K562 (cell line): ENCODE data around the gene FRG1. TPM values are rescaled to one million over a fixed set of nuclear protein-coding genes. Genes with fewer than 3 reads are reported as not detected.

ENCODE experiments used
- CBFB ChIP-seq: sonication (generic); formaldehyde crosslinking; IDR thresholded peaks from 2 replicates; pipeline ENCODE4 v1.4.0; 2020; ENCODE audit warnings: mild to moderate bottlenecking, missing genetic modification reagents
- CBX3 ChIP-seq, 2 experiments: IDR thresholded peaks; 1 replicate in 1 of 2; 2 replicates in 1 of 2; pipeline ENCODE4 v1.6.1; 2012; ENCODE audit warnings: inconsistent platforms in 2 of 2, low read length in 2 of 2, borderline replicate concordance in 1 of 2, control low read depth in 1 of 2
- ETV5 ChIP-seq: sonication (generic); formaldehyde crosslinking; IDR thresholded peaks from 2 replicates; pipeline ENCODE4 v1.4.0; 2020; ENCODE audit warnings: low read depth, mild to moderate bottlenecking, missing genetic modification reagents
- FOXK2 ChIP-seq, 2 experiments: fragments of 450-650 bp; IDR thresholded peaks in 1 of 2; conservative IDR thresholded peaks in 1 of 2; 2 replicates each; pipeline ENCODE4 v1.6.1; 2016; ENCODE audit warnings: low read depth in 2 of 2, mild to moderate bottlenecking in 1 of 2
- HMG20B ChIP-seq: fragments of 250-450 bp; sonication (Bioruptor Pico); IDR thresholded peaks from 2 replicates; pipeline ENCODE4 v1.5.0; 2021; ENCODE audit warnings: mild to moderate bottlenecking
- HNRNPK ChIP-seq: fragments of 200-400 bp; formaldehyde crosslinking; IDR thresholded peaks from one replicate; pipeline ENCODE4 v1.6.1; 2018; ENCODE audit warnings: mild to moderate bottlenecking, low read depth, low read length; ENCODE audit not compliant: poor library complexity, severe bottlenecking
- MCM5 ChIP-seq: fragments of 450-650 bp; IDR thresholded peaks from 2 replicates; pipeline ENCODE4 v1.6.1; 2016; ENCODE audit warnings: low read depth
- MCM7 ChIP-seq, 2 experiments: fragments of 450-650 bp; IDR thresholded peaks; 2 replicates each; pipeline ENCODE4 v1.6.1; 2016 to 2018
- NCOA1 ChIP-seq: fragments of 450-650 bp; IDR thresholded peaks from 2 replicates; pipeline ENCODE4 v1.6.1; 2016; ENCODE audit warnings: low read depth
- NFATC3 ChIP-seq: fragments of 450-650 bp; IDR thresholded peaks from 2 replicates; pipeline ENCODE4 v1.6.1; 2017; ENCODE audit warnings: mild to moderate bottlenecking
- PATZ1 ChIP-seq: fragments of 250-450 bp; sonication (Bioruptor Pico); IDR thresholded peaks from 2 replicates; pipeline ENCODE4 v1.5.0; 2020; ENCODE audit warnings: mild to moderate bottlenecking, borderline replicate concordance
- POLR2G ChIP-seq: fragments of 200-400 bp; formaldehyde crosslinking; IDR thresholded peaks from 2 replicates; pipeline ENCODE4 v1.6.1; 2017; ENCODE audit warnings: low read depth, mild to moderate bottlenecking, antibody characterized with exemption, low read length, moderate library complexity
- RCOR1 ChIP-seq, 2 experiments: IDR thresholded peaks; 2 replicates each; pipeline ENCODE4 v1.6.1; 2012; ENCODE audit warnings: low read depth in 2 of 2, low read length in 2 of 2, borderline replicate concordance in 1 of 2, improper control_type of control experiment in 1 of 2
- RUNX1 ChIP-seq: sonication (generic); IDR thresholded peaks from 2 replicates; pipeline ENCODE4 v1.6.1; 2016; ENCODE audit warnings: antibody characterized with exemption, low read depth
- STAT5A ChIP-seq: IDR thresholded peaks from 2 replicates; pipeline ENCODE4 v1.6.1; 2012; ENCODE audit warnings: low read length, inconsistent platforms, borderline replicate concordance
- THRA ChIP-seq: fragments of 450-650 bp; IDR thresholded peaks from 2 replicates; pipeline ENCODE4 v1.6.1; 2017; ENCODE audit warnings: mild to moderate bottlenecking, moderate library complexity
- ZBTB17 ChIP-seq: fragments of 450-650 bp; formaldehyde crosslinking; IDR thresholded peaks from 2 replicates; pipeline ENCODE4 v1.4.0; 2020; ENCODE audit warnings: mild to moderate bottlenecking
- ZFPM2 ChIP-seq: fragments of 250-450 bp; sonication (Bioruptor Pico); IDR thresholded peaks from 2 replicates; pipeline ENCODE4 v1.5.1; 2022; ENCODE audit warnings: mild to moderate bottlenecking
- ZNF134 ChIP-seq: fragments of 250-450 bp; sonication (Bioruptor Pico); conservative IDR thresholded peaks from 2 replicates; pipeline ENCODE4 v1.4.0; 2020
- ZNF444 ChIP-seq: fragments of 250-450 bp; sonication (Bioruptor Pico); IDR thresholded peaks from 2 replicates; pipeline ENCODE4 v1.4.0; 2020; ENCODE audit warnings: mild to moderate bottlenecking, moderate library complexity
- ZNF586 ChIP-seq: fragments of 450-650 bp; formaldehyde crosslinking; conservative IDR thresholded peaks from 2 replicates; pipeline ENCODE4 v1.4.0; 2020; ENCODE audit warnings: mild to moderate bottlenecking, moderate library complexity
- polyA plus RNA-seq, 8 experiments: library from polyadenylated mRNA; depleted of rRNA in 4 of 8; stranded (reverse) in 5 of 8; unstranded in 3 of 8; fragments of >200 nt; fragmentation: Nextera tagmentation in 2 of 8; fragmentation: Illumina TruSeq in 1 of 8; extraction: Ambion mirVana in 2 of 8; extraction: Trizol in 1 of 8; gene quantifications; 2 replicates each; pipeline versions ENCODE4 v1.2.1 to v1.2.3, GENCODE V29; 2011 to 2014; ENCODE audit warnings: inconsistent platforms in 1 of 8, missing spikeins in 1 of 8
- total RNA-seq, 7 experiments: library from RNA; depleted of rRNA in 6 of 7; stranded (reverse); fragments of >200 nt in 6 of 7; fragmentation: Illumina TruSeq in 2 of 7; extraction: Trizol in 2 of 7; gene quantifications; 2 replicates each; pipeline versions ENCODE4 v1.2.1 to v1.2.3, GENCODE V29; 2011 to 2021; ENCODE audit warnings: low replicate concordance in 1 of 7
- TF ChIP-seq, protein P1 (sequence below): fragments of 250-450 bp; sonication (Bioruptor Pico); IDR thresholded peaks from 2 replicates; pipeline ENCODE4 v1.8.0; 2022; ENCODE audit warnings: inconsistent platforms, mild to moderate bottlenecking, moderate library complexity, borderline replicate concordance

FRG1 gene
- total and polyA plus RNA-seq, 9 of the 15 experiments (the other 6 are each of a cell fraction or from before 2014, with no cell fraction given) = 36.4 to 203 (median 112) TPM

DNA sequence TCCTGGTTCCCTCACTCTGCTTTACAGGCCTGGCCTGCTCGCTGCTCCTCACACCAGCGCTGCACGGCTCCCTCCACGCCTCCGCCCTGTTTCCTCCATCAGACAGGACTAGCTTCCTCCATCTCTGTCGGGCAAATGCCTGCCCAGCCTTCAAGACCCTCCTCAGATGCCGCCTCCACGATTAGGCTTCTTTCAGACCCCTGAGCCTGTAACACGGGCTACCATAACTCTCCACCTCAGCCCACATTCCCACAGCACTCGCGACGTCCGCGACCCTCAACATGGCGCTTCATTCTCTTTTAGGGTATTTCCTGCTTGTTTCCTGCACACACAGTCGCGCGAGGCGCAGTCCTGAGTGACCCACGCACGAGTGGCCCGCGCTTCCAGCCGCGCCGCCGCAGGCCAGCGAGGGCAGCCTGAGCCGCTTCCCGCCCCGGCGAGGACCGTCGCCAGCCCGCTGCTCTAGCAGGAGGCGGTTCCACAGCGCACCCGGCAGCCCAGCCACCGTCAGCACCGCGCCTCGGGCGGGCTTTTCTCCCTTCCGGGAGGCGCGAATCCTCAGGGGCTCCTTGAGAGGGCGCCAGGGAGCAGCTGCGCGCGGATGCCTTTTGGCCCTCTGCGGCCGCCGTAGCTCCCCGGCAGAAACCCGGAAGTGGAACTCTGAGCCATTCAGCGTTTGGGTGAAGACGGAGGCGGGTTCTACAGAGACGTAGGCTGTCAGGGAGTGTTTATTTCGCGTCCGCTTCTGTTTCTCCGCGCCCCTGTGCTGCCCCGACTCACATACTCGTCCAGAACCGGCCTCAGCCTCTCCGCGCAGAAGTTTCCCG lies at the start of gene FRG1 (continued):
- TF ChIP-seq ETV5 = peak; percentile 93
- peak; percentile 65 to 80; a peak in 3 of 4 replicates for TF ChIP-seq FOXK2 (conservative IDR thresholded peaks at IDR 0.05 in 1 of 2, IDR thresholded peaks at IDR 0.05 in 1 of 2; ENCODE audit: low read depth in 2 of 2)
- TF ChIP-seq POLR2G = peak; percentile 95
- peak; percentile 24; the same call in 1 of the 2 replicates for TF ChIP-seq NCOA1
- TF ChIP-seq MCM7 (IDR thresholded peaks at IDR 0.05) = no peak
- peak; percentile 49 for TF ChIP-seq CBFB
- TF ChIP-seq ZNF586 = no peak
- TF ChIP-seq ZNF444 (CRISPR knock-in tag) = no peak
- peak; percentile 37 to 75; a peak in 3 of 4 replicates for TF ChIP-seq RCOR1 (IDR thresholded peaks at IDR 0.05; ENCODE audit: borderline replicate concordance in 1 of 2, low read depth in 2 of 2, low read length in 2 of 2)
- no peak for TF ChIP-seq RUNX1
- peak in 1 of 2 experiments; percentile 92; a peak in 1 of 3 replicates for TF ChIP-seq CBX3 (IDR thresholded peaks at IDR 0.05; ENCODE audit: borderline replicate concordance in 1 of 2, low read length in 2 of 2)
- no peak for TF ChIP-seq ZNF134
- TF ChIP-seq, protein P1, sequence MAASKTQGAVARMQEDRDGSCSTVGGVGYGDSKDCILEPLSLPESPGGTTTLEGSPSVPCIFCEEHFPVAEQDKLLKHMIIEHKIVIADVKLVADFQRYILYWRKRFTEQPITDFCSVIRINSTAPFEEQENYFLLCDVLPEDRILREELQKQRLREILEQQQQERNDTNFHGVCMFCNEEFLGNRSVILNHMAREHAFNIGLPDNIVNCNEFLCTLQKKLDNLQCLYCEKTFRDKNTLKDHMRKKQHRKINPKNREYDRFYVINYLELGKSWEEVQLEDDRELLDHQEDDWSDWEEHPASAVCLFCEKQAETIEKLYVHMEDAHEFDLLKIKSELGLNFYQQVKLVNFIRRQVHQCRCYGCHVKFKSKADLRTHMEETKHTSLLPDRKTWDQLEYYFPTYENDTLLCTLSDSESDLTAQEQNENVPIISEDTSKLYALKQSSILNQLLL (CRISPR knock-in tag) = no peak
- TF ChIP-seq ZFPM2 = no peak
- TF ChIP-seq STAT5A = peak; percentile 30; the same call in 1 of the 2 replicates
- no peak for TF ChIP-seq HNRNPK
- TF ChIP-seq NFATC3 = no peak
- no peak for TF ChIP-seq MCM5
- no peak for TF ChIP-seq HMG20B (CRISPR knock-in tag)
- TF ChIP-seq PATZ1 (CRISPR knock-in tag) = no peak
- no peak for TF ChIP-seq THRA
- TF ChIP-seq ZBTB17 (CRISPR knock-in tag) = no peak
